Upper lobe of left lung (tissue), 6 donors: ENCODE data around the gene P2RX1. TPM values are rescaled to one million over a fixed set of nuclear protein-coding genes. Genes with fewer than 3 reads are reported as not detected.
A peak's percentile ranks its signal among the peaks of the same experiment; 100 is the strongest.

Source experiments
- ATAC-seq, 2 donors: fragments of 200-7000 bp; cut with Tn5 transposase; one replicate each; pipeline ENCODE4 v1.9.1; 2022; ENCODE audit warnings: mild to moderate bottlenecking in 2 of 2, moderate library complexity in 2 of 2; ENCODE audit not compliant: low FRiP score in 2 of 2
- DNase-seq, 2 donors: peaks; one replicate each; pipeline ENCODE4 v3.0.0-alpha.2; 2019 to 2020
- H3K27ac ChIP-seq, 4 donors: fragments of 200-600 bp; sonication (generic); one replicate each; pipeline ENCODE4 v1.5.1; 2016 to 2019
- H3K27me3 ChIP-seq, 4 donors: fragments of 200-600 bp; sonication (generic); one replicate each; pipeline ENCODE4 v1.5.1; 2017 to 2019
- H3K36me3 ChIP-seq, 4 donors: fragments of 200-600 bp; sonication (generic); one replicate each; pipeline ENCODE4 v1.5.1; 2016 to 2019
- H3K4me1 ChIP-seq, 4 donors: fragments of 200-600 bp; sonication (generic); one replicate each; pipeline ENCODE4 v1.5.1; 2018 to 2019
- H3K4me3 ChIP-seq, 4 donors: fragments of 200-600 bp; sonication (generic); one replicate each; pipeline ENCODE4 v1.5.1; 2017 to 2019; ENCODE audit warnings: mild to moderate bottlenecking in 2 of 4, moderate library complexity in 1 of 4
- H3K9me3 ChIP-seq, 4 donors: fragments of 200-600 bp; sonication (generic); one replicate each; pipeline ENCODE4 v1.5.1; 2018 to 2019
- CTCF ChIP-seq, 6 experiments: fragments of 450-650 bp in 4 of 6; fragments of 200-600 bp in 2 of 6; sonication (generic) in 2 of 6; IDR thresholded peaks; one replicate each; pipeline ENCODE4 v1.5.1; 2016 to 2019; ENCODE audit warnings: antibody characterized with exemption in 6 of 6
- EP300 ChIP-seq, 4 donors: sonication (generic); formaldehyde crosslinking; IDR thresholded peaks; one replicate each; pipeline ENCODE4 v1.5.1; 2017; ENCODE audit warnings: antibody characterized with exemption in 4 of 4, control low read depth in 2 of 4
- POLR2A ChIP-seq, 4 donors: fragments of 450-650 bp; IDR thresholded peaks; one replicate each; pipeline ENCODE4 v1.5.1; 2016 to 2017; ENCODE audit warnings: antibody characterized with exemption in 4 of 4, mild to moderate bottlenecking in 2 of 4
- POLR2AphosphoS5 ChIP-seq, 2 donors: sonication (generic); formaldehyde crosslinking; IDR thresholded peaks; one replicate each; pipeline ENCODE4 v1.5.1; 2017; ENCODE audit warnings: antibody characterized with exemption in 2 of 2
- WGBS, 2 donors: methylation state at CpG; one replicate each; pipeline ENCODE4 v1.1.5; 2017 to 2018; 5-methylcytosine and 5-hydroxymethylcytosine counted together
- total RNA-seq, 6 donors: library from RNA; depleted of rRNA in 4 of 6; stranded (reverse); fragments of >200 nt in 4 of 6; gene quantifications; one replicate each; pipeline versions ENCODE4 v1.1.0 to v1.2.1, GENCODE V29; 2016 to 2021
- donor health status: DM: no; HTN: no; CAD: no; lungs with moderate emphysema.
- donor health status: DM: no; HTN: yes; CAD: no; lungs with severe emphysema.

The P2RX1 gene
- total RNA-seq, 6 donors from 2014 or later: 3.7 to 29.9 (median 9.4) TPM

GRCh38 chr17:3887804-3888203 is 28.5 kb downstream of the P2RX1 start:
- Histone ChIP-seq H3K4me3 (no peak overlapping the region), H3K9me3 (no peaks in the 10 kb centered on the region), H3K27ac (peak overlapping the region; percentile 57 to 88 (median 86)), H3K4me1 (peaks cover 49 to 65% (median 54%) of the 10 kb centered on the region in 4 donors), H3K36me3 (peaks cover 0 to 18% (median 3%) of the 10 kb centered on the region in 4 donors), H3K27me3 (peaks cover 0 to 3% (median 0%) of the 10 kb centered on the region in 4 donors)
- no peak for TF ChIP-seq CTCF (IDR thresholded peaks at IDR 0.05)
- no peak for TF ChIP-seq EP300 (IDR thresholded peaks at IDR 0.05)
- no peak for TF ChIP-seq POLR2AphosphoS5 (IDR thresholded peaks at IDR 0.05)
- TF ChIP-seq POLR2A (IDR thresholded peaks at IDR 0.05): no peak
- DNase-seq (no peak), ATAC-seq (peak in 1 of 2 donors; percentile 0)
- 72 to 83% methylated on average over 8 to 9 of the region's 9 CpGs for WGBS, 2 donors

DNA sequence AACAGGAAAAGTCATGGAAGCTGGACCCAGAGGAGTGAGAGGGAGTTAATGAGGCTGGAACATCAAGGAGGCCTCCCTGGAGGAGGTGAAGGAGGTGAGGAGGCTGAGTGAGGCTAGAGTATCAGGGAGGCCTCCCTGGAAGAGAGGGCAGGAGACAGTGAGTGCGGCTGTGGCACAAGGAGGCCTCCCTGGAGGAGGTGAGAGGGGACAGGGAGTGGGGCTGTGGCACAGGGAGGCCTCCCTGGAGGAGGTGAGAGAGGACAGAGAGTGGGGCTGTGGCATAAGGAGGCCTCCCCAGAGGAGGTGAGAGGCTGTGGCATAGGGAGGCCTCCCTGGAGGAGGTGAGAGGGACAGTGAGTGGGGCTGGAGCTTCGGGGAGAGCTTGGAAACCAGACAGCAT is 28.9 kb downstream of the P2RX1 start:
- Histone ChIP-seq H3K27ac (peak overlapping the region; percentile 57 to 88 (median 86)), H3K4me1 (peaks cover 47 to 61% (median 52%) of the 10 kb centered on the region in 4 donors), H3K27me3 (peaks cover 0 to under 1% (median 0%) of the 10 kb centered on the region in 4 donors), H3K36me3 (peaks cover 0 to 21% (median 3%) of the 10 kb centered on the region in 4 donors), H3K9me3 (no peaks in the 10 kb centered on the region), H3K4me3 (no peak overlapping the region)
- DNase-seq: no peak
- TF ChIP-seq EP300 (IDR thresholded peaks at IDR 0.05): no peak
- TF ChIP-seq POLR2AphosphoS5 (IDR thresholded peaks at IDR 0.05): no peak
- WGBS, 2 donors: 85% methylated on average over 2 of the region's 2 CpGs
- ATAC-seq: no peak

DNA sequence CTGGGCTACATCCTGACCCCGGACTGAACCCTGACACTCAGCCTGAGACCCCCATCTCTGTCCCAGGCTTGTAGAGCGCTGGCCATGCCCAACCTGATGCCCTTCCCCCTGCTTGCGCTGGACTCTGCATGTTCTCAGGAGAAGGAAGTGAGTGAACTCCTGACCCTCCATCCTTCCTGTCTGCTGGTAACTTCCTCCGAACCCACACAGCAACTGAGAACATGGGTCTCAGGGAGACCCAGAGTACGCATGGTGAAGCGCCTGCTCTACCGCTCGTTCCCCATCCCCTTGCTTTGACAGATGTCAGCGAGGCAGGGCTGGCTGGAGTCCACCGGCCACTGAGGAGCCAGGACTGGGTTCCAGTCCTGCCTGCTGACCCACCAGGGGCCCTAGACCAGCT is 29.5 kb downstream of the P2RX1 start:
- H3K36me3 ChIP-seq: peaks cover 0 to 21% (median 3%) of the 10 kb centered on the region in 4 donors
- 31 to 35% methylated on average over 8 to 10 of the region's 10 CpGs for WGBS, 2 donors
- ATAC-seq (peak; percentile 41 to 61), DNase-seq (peak in 1 of 2 donors; percentile 81)
- TF ChIP-seq EP300 (IDR thresholded peaks at IDR 0.05) (no peak), POLR2AphosphoS5 (IDR thresholded peaks at IDR 0.05) (peak; percentile 71 to 83), CTCF (IDR thresholded peaks at IDR 0.05) (no peak), POLR2A (IDR thresholded peaks at IDR 0.05) (peak in 1 of 4 donors; percentile 29)
- no peaks in the 10 kb centered on the region for H3K27me3 ChIP-seq
- H3K9me3 ChIP-seq: no peaks in the 10 kb centered on the region
- peak overlapping the region; percentile 57 to 88 (median 86) for H3K27ac ChIP-seq
- no peak overlapping the region for H3K4me3 ChIP-seq
- peaks cover 43 to 55% (median 46%) of the 10 kb centered on the region in 4 donors for H3K4me1 ChIP-seq

GRCh38 chr17:3885970-3886369 is 30.3 kb downstream of the P2RX1 start:
- H3K27ac ChIP-seq: peak overlapping the region in 2 of 4 donors; percentile 84 to 88
- no peak overlapping the region for H3K4me3 ChIP-seq
- ATAC-seq (no peak), DNase-seq (no peak)
- peaks cover 37 to 46% (median 40%) of the 10 kb centered on the region in 4 donors for H3K4me1 ChIP-seq
- no peaks in the 10 kb centered on the region for H3K27me3 ChIP-seq
- TF ChIP-seq EP300 (IDR thresholded peaks at IDR 0.05) (no peak), CTCF (IDR thresholded peaks at IDR 0.05) (no peak), POLR2AphosphoS5 (IDR thresholded peaks at IDR 0.05) (no peak)
- 79 to 83% methylated on average over 4 of the region's 4 CpGs for WGBS, 2 donors
- H3K36me3 ChIP-seq: peaks cover 0 to 21% (median 3%) of the 10 kb centered on the region in 4 donors
- H3K9me3 ChIP-seq: no peaks in the 10 kb centered on the region

DNA sequence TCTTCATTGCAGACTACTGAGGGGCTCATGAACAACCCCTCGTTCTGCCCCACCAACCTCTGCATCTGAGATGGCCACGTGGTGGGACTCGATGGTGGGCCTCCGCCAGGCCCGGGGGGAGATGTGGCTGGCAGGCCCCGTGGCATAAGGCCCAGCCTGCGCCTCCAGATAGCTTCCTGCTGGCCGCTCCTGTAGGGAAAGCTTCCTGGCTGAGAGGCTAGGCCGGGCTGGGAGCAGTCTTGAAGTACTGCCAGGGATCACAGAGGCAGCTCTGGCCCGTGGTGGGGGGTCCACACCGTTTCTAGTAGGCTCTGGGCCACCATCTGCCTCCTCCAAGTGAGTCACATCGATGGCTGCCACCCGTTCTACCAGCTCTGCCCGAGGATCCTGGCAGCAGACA is 31.0 kb downstream of the P2RX1 start:
- Histone ChIP-seq H3K9me3 (no peaks in the 10 kb centered on the region), H3K4me3 (no peak overlapping the region), H3K4me1 (peaks cover 30 to 40% (median 34%) of the 10 kb centered on the region in 4 donors), H3K27ac (peak overlapping the region in 1 of 4 donors; percentile 88), H3K36me3 (peaks cover 0 to 21% (median 3%) of the 10 kb centered on the region in 4 donors), H3K27me3 (no peaks in the 10 kb centered on the region)
- TF ChIP-seq CTCF (IDR thresholded peaks at IDR 0.05) (no peak), EP300 (IDR thresholded peaks at IDR 0.05) (no peak), POLR2A (IDR thresholded peaks at IDR 0.05) (no peak), POLR2AphosphoS5 (IDR thresholded peaks at IDR 0.05) (no peak)
- WGBS, 2 donors: 72 to 73% methylated on average over 10 of the region's 14 CpGs
- DNase-seq (no peak), ATAC-seq (no peak)
